Measurements from ENCODE around the gene KLHL40. TPM values are rescaled to one million over a fixed set of nuclear protein-coding genes. Genes with fewer than 3 reads are reported as not detected.

KLHL40 gene
- total and polyA plus RNA-seq, 4 donors, result 0.05 TPM; not detected in 3

- Histone ChIP-seq H3K4me3 (no peak overlapping the region), H3K9me3 (ENCODE audit: control insufficient read depth in 4 of 4, insufficient read depth in 3 of 4, low read length in 3 of 4) (no peaks in the 10 kb centered on the region), H3K36me3 (ENCODE audit: control insufficient read depth in 4 of 4, insufficient read depth in 4 of 4, low read length in 4 of 4) (no peaks in the 10 kb centered on the region), H3K27ac (ENCODE audit: low read depth in 1 of 2, low read length in 1 of 2) (no peak overlapping the region), H3K9ac (ENCODE audit: insufficient read depth in 1 of 2, low read length in 2 of 2) (no peak overlapping the region), H3K27me3 (ENCODE audit: control insufficient read depth in 3 of 3, insufficient read depth in 3 of 3, low read length in 2 of 3) (no peaks in the 10 kb centered on the region), H3K4me1 (ENCODE audit: control insufficient read depth in 5 of 5, insufficient read depth in 5 of 5, low read length in 5 of 5) (peaks cover 0 to 3% (median 0%) of the 10 kb centered on the region in 5 donors)
- ATAC-seq (ENCODE audit: insufficient read depth, low FRiP score) (no peak), DNase-seq (peak in 1 of 3 donors; percentile 11)
- TF ChIP-seq, protein P1, sequence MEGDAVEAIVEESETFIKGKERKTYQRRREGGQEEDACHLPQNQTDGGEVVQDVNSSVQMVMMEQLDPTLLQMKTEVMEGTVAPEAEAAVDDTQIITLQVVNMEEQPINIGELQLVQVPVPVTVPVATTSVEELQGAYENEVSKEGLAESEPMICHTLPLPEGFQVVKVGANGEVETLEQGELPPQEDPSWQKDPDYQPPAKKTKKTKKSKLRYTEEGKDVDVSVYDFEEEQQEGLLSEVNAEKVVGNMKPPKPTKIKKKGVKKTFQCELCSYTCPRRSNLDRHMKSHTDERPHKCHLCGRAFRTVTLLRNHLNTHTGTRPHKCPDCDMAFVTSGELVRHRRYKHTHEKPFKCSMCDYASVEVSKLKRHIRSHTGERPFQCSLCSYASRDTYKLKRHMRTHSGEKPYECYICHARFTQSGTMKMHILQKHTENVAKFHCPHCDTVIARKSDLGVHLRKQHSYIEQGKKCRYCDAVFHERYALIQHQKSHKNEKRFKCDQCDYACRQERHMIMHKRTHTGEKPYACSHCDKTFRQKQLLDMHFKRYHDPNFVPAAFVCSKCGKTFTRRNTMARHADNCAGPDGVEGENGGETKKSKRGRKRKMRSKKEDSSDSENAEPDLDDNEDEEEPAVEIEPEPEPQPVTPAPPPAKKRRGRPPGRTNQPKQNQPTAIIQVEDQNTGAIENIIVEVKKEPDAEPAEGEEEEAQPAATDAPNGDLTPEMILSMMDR (IDR thresholded peaks at IDR 0.05; ENCODE audit: control extremely low read depth, extremely low read depth), result no peak
- WGBS, 2 donors, result 74 to 79% methylated on average over 4 of the region's 4 CpGs
These were observed 47.0 kb downstream of the KLHL40 start for GRCh38 chr3:42732196-42732828.

GRCh38 chr3:42732829-42733459 is 47.6 kb downstream of the KLHL40 start:
- no peak overlapping the region for H3K9ac ChIP-seq (ENCODE audit: insufficient read depth in 1 of 2, low read length in 2 of 2)
- DNase-seq (peak in 1 of 3 donors; percentile 6), ATAC-seq (ENCODE audit: insufficient read depth, low FRiP score) (no peak)
- no peak overlapping the region for H3K27ac ChIP-seq (ENCODE audit: low read depth in 1 of 2, low read length in 1 of 2)
- H3K9me3 ChIP-seq (ENCODE audit: control insufficient read depth in 4 of 4, insufficient read depth in 3 of 4, low read length in 3 of 4), result no peaks in the 10 kb centered on the region
- no peaks in the 10 kb centered on the region for H3K27me3 ChIP-seq (ENCODE audit: control insufficient read depth in 3 of 3, insufficient read depth in 3 of 3, low read length in 2 of 3)
- TF ChIP-seq, protein P1 (IDR thresholded peaks at IDR 0.05; ENCODE audit: control extremely low read depth, extremely low read depth), result no peak
- peaks cover 0 to 3% (median 0%) of the 10 kb centered on the region in 5 donors for H3K4me1 ChIP-seq (ENCODE audit: control insufficient read depth in 5 of 5, insufficient read depth in 5 of 5, low read length in 5 of 5)
- H3K36me3 ChIP-seq (ENCODE audit: control insufficient read depth in 4 of 4, insufficient read depth in 4 of 4, low read length in 4 of 4), result no peaks in the 10 kb centered on the region
- H3K4me3 ChIP-seq, result no peak overlapping the region
- 84 to 89% methylated on average over 9 of the region's 9 CpGs for WGBS, 2 donors

DNA sequence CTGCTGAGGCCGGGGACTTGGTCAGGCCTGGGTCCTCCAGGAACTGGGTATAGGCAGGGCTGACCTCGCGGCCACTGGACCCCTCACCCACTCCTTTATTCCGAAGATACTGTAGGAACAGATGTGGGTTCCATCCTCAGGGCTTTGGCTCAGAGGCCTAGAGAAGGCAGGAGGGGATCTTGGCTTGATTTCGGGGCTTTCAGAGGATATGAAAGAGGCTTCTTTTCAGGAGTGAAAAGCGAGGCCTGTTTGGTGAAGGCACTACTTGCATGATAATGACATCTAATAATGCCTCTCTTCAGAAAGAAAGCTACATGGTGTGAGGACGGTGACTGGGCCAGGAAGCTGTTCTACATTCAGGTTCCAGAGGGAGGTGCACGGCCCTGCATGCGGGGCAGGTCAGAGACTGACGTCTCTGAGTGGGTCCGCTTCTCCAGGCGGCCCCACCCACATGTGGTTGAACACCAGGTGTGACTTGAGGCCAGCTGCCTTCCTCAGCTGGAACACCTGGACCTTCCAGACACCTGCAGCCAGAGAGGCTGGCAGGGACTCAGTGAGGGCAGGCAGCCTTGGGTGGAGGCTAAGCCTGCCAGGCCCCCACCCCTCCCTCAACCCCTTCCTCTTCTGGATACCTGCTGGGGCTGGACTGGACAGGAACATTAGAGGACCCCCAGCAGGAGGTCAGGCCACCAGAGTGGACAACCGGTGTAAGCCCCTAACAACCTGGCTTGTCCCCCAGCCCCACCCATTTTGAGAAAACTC is 48.3 kb downstream of the KLHL40 start:
- TF ChIP-seq, protein P1 (IDR thresholded peaks at IDR 0.05; ENCODE audit: control extremely low read depth, extremely low read depth), result no peak

More for the DNA sequence above, 48.3 kb downstream of the KLHL40 start:
- no peak overlapping the region for H3K4me3 ChIP-seq
- no peak for ATAC-seq (ENCODE audit: insufficient read depth, low FRiP score)
- DNase-seq, result peak in 1 of 3 donors; percentile 7
- H3K27ac ChIP-seq (ENCODE audit: low read depth in 1 of 2, low read length in 1 of 2), result no peak overlapping the region
- H3K9me3 ChIP-seq (ENCODE audit: control insufficient read depth in 4 of 4, insufficient read depth in 3 of 4, low read length in 3 of 4), result no peaks in the 10 kb centered on the region
- WGBS, 2 donors, result 89 to 93% methylated on average over 13 of the region's 13 CpGs
- H3K4me1 ChIP-seq (ENCODE audit: control insufficient read depth in 5 of 5, insufficient read depth in 5 of 5, low read length in 5 of 5), result peaks cover 0 to 3% (median 0%) of the 10 kb centered on the region in 5 donors
- no peaks in the 10 kb centered on the region for H3K36me3 ChIP-seq (ENCODE audit: control insufficient read depth in 4 of 4, insufficient read depth in 4 of 4, low read length in 4 of 4)
- H3K9ac ChIP-seq (ENCODE audit: insufficient read depth in 1 of 2, low read length in 2 of 2), result no peak overlapping the region
- no peaks in the 10 kb centered on the region for H3K27me3 ChIP-seq (ENCODE audit: control insufficient read depth in 3 of 3, insufficient read depth in 3 of 3, low read length in 2 of 3)
